Effector CD8-positive, alpha-beta T cell (primary cell): ENCODE results near the gene PHACTR4.
"Not testable (repeated sequence)": the region's sequence is repeated elsewhere in the genome, so short reads cannot be mapped to it uniquely, and the experiment has no call there.

Source experiments
- DNase-seq: peaks from one replicate; lab custom pipeline; 2025; lab: John Stamatoyannopoulos, UW

Gene PHACTR4

GRCh38 chr1:28521502-28522164 lies 152.1 kb downstream of the PHACTR4 start:
- no peak for DNase-seq

GRCh38 chr1:28522537-28522936 lies 153.0 kb downstream of the PHACTR4 start:
- DNase-seq: not testable (repeated sequence)

GRCh38 chr1:28525002-28525642 lies 155.6 kb downstream of the PHACTR4 start:
- not testable (repeated sequence) for DNase-seq

- DNase-seq: no peak
Observed at GRCh38 chr1:28526886-28527285, 157.3 kb downstream of the PHACTR4 start.

GRCh38 chr1:28530456-28530855 lies 160.9 kb downstream of the PHACTR4 start:
- DNase-seq: no peak

- no peak for DNase-seq
Observed at GRCh38 chr1:28534671-28535070, 165.1 kb downstream of the PHACTR4 start.

GRCh38 chr1:28535180-28535579 lies 165.6 kb downstream of the PHACTR4 start:
- DNase-seq: no peak

GRCh38 chr1:28537457-28538199 lies 168.1 kb downstream of the PHACTR4 start:
- no peak for DNase-seq

- DNase-seq: no peak
Observed at GRCh38 chr1:28538286-28538685, 168.7 kb downstream of the PHACTR4 start.

- DNase-seq: no peak
Observed at GRCh38 chr1:28540651-28541050, 171.1 kb downstream of the PHACTR4 start.

- not testable (repeated sequence) for DNase-seq
Observed at GRCh38 chr1:28541414-28542015, 172.0 kb downstream of the PHACTR4 start.

- DNase-seq: no peak
Observed at GRCh38 chr1:28545246-28545628, 175.7 kb downstream of the PHACTR4 start.

- DNase-seq: no peak
Observed at GRCh38 chr1:28548318-28548717, 178.8 kb downstream of the PHACTR4 start.
